Stimulated activated CD8-positive, alpha-beta memory T cell treated with anti-CD3 and anti-CD28 coated beads, Interleukin-7, amount 100 ng/mL, for 48 hours (primary cell): Measurements from ENCODE around the gene KCNG2.

Experiments
- DNase-seq, 2 donors: peaks; one replicate each; pipeline ENCODE4 v3.0.0-alpha.2; 2020; ENCODE audit warnings: low read depth in 1 of 2; ENCODE audit errors: extremely low read depth in 1 of 2

The KCNG2 gene

DNA sequence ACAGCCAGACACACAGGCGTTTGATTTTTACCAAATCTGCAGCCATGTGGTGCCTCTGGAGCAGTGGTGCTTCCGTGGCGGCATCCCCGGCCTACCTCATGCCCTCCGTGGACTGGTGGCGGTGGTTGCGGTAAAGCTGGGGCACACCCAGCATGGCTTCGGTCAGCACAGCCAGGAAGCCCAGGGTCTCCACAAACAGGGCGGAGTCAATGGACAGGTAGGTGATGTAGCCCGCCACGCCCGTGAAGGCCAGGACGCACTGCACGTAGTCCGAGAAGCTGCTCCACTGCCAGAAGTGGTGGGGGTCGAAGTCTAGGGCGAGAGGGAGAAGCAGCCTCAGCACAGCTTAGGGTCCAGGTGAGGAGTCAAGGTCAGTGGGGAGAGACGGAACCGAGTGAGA, 121.4 kb downstream of the KCNG2 start:
- no peak for DNase-seq

GRCh38 chr18:79921984-79922965, 124.5 kb downstream of the KCNG2 start:
- no peak for DNase-seq

DNA sequence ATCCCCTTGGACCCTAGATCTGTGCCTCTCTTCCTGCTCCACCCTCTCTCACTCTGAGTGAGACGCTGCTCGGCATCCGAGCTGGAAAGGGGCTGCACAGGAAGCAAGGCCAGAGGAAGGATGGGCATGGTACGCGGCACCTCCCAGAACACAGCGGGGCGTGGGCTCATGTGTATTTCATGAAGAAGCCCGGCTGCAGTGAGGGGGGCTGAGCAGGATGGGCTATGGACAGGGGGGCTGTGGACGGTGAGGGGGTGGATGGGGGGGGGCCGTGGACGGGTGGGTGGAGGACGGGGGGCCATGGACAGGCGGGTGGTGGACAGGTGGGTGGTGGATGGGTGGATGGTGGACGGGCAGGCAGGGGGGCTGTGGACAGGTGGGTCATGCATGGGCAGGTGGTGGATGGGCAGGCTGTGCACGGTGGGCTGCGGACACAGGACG, 125.3 kb downstream of the KCNG2 start:
- no peak for DNase-seq

GRCh38 chr18:79923896-79924585, 126.3 kb downstream of the KCNG2 start:
- DNase-seq, result no peak

- no peak for DNase-seq
These were observed 127.3 kb downstream of the KCNG2 start for GRCh38 chr18:79924814-79925731.

GRCh38 chr18:79926306-79926705, 128.6 kb downstream of the KCNG2 start:
- DNase-seq, result no peak

GRCh38 chr18:79926715-79927606, 129.2 kb downstream of the KCNG2 start:
- no peak for DNase-seq

DNA sequence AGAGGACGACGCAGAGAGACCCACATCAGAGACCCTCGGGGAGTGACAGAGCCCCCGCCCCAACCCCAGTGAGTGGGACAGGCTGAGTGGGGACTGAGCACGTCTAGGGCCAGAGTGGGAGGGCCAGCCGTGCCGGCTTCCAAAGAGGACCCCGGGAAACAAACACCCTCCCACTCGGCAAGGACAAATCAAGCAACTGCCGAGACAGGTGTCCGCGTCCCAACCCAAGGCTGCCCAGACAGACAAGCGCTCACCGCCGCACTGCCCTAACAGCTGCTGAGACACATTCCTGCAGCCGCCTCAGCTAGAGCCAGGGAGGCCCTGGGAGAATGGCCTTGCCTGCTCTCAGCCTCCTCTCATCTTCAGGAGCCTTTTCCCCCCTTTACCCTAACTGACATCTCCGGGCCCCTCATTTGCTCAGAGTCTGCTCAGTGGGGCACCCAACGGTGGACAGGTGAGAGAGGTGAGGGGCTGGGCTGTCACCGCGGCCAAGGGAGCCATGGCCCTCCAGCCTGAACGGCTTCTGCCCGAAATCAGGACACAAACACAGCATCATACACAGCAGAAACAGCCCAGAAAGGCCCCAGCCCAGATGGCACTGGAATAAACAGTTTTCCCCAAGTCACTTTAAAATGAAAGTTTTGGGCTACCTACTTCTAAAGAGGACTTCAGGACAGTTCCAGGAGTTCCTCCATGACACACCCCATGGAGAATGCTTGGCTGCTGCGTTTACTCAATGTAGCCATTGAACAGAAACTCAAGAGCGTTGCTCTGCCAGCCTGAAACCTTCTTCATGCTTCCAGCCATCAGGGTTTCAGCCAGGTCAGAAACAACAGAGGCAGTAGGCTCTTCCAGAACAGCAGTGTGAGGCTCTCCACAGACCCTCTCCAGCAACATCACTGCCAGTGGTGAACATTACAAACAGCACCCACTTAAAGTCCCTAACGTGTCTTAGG, 130.1 kb downstream of the KCNG2 start:
- no peak for DNase-seq

DNA sequence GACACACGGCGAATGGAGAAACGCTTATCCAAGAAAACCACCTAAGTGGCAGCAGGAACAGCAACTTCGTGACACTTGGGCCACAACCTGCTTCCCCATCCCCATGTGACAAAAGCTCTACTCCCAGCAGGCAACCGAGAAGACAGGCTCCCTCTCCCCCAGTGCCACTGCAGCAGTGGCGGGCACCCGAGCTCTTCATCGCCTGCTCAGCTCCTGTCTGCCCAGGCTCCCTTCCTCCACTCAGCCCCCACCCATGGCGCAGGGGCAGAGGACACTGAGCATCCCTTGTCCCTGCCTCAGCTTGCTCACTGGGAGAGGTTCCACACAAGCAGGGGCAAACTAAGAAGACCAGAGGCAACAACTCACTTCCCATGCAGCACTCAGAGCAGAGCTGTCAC, 130.8 kb downstream of the KCNG2 start:
- DNase-seq, result no peak

- DNase-seq, result no peak
These were observed 132.4 kb downstream of the KCNG2 start for GRCh38 chr18:79930020-79930642.

DNA sequence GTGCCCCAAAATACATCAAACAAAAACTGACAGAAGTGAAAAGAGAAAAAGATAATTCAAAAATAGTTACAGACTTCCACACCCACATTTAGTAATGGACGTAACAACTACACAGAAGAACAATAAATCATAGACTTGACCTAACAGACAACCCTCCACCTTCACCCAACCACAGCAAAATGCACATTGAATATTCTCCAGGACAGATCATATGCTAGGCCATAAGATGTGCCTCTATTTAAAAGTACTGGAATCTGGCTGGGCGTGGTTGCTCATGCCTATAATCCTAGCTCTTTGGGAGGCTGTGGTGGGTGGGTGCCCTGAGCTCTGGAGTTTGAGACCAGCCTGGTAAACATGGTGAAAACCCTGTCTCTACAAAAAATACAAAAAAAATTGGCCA, 133.7 kb downstream of the KCNG2 start:
- no peak for DNase-seq

DNA sequence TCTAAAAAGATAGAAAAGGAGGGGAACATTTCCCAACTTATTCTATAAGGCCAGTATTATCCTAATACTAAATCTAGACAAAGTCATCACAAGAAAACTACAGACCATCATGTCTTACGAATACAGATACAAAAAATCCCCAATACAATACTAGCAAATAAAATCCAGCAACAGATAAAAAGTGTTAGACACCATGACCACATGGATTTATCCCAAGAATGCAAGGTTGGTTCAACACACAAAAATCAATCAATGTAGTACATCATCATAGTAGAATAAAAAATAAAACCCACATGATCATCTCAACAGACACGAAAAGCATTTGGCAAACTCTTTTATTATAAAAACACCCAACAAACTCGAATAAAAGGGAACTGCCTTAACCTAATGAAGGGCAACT, 135.2 kb downstream of the KCNG2 start:
- DNase-seq, result no peak

- DNase-seq, result no peak
These were observed 136.0 kb downstream of the KCNG2 start for GRCh38 chr18:79933765-79934164.

- no peak for DNase-seq
These were observed 136.8 kb downstream of the KCNG2 start for GRCh38 chr18:79934311-79935097.

- no peak for DNase-seq
These were observed 137.4 kb downstream of the KCNG2 start for GRCh38 chr18:79935098-79935480.

GRCh38 chr18:79935499-79935898, 137.8 kb downstream of the KCNG2 start:
- no peak for DNase-seq

- DNase-seq, result no peak
These were observed 138.2 kb downstream of the KCNG2 start for GRCh38 chr18:79935925-79936324.

- DNase-seq, result no peak
These were observed 138.9 kb downstream of the KCNG2 start for GRCh38 chr18:79936641-79937040.
